ENCODE results near the gene CWC27.

CWC27 gene

GRCh38 chr5:64980176-64980575 lies 211.4 kb downstream of the CWC27 start:
- Histone ChIP-seq H2AFZ (ENCODE audit: low read depth) (no peak overlapping the region), H3K4me1 (ENCODE audit: low read depth, poor library complexity, severe bottlenecking) (no peaks in the 10 kb centered on the region), H3K9ac (no peak overlapping the region), H3K4me2 (no peak overlapping the region), H3K27me3 (ENCODE audit: insufficient read depth, low read depth) (no peaks in the 10 kb centered on the region), H3K36me3 (ENCODE audit: insufficient read depth) (no peaks in the 10 kb centered on the region), H4K20me1 (ENCODE audit: insufficient read depth) (no peaks in the 10 kb centered on the region), H3K27ac (no peak overlapping the region), H3K4me3 (IDR thresholded peaks at IDR 0.05; ENCODE audit: insufficient read depth, low read depth, low read length) (no peak overlapping the region), H3K79me2 (ENCODE audit: insufficient read depth, low read depth) (no peaks in the 10 kb centered on the region)
- TF ChIP-seq CTCF (conservative IDR thresholded peaks at IDR 0.05; ENCODE audit: low read depth, low read length), result no peak

- H3K36me3 ChIP-seq (ENCODE audit: insufficient read depth), result no peaks in the 10 kb centered on the region
- no peak overlapping the region for H3K4me3 ChIP-seq (IDR thresholded peaks at IDR 0.05; ENCODE audit: insufficient read depth, low read depth, low read length)
- no peak for TF ChIP-seq CTCF (conservative IDR thresholded peaks at IDR 0.05; ENCODE audit: low read depth, low read length)
- no peaks in the 10 kb centered on the region for H4K20me1 ChIP-seq (ENCODE audit: insufficient read depth)
- no peak overlapping the region for H3K9ac ChIP-seq
- no peaks in the 10 kb centered on the region for H3K4me1 ChIP-seq (ENCODE audit: low read depth, poor library complexity, severe bottlenecking)
- H2AFZ ChIP-seq (ENCODE audit: low read depth), result no peak overlapping the region
- H3K27me3 ChIP-seq (ENCODE audit: insufficient read depth, low read depth), result no peaks in the 10 kb centered on the region
- H3K79me2 ChIP-seq (ENCODE audit: insufficient read depth, low read depth), result no peaks in the 10 kb centered on the region
- no peak overlapping the region for H3K4me2 ChIP-seq
- no peak overlapping the region for H3K27ac ChIP-seq
Measured at GRCh38 chr5:64987768-64988167, 219.0 kb downstream of the CWC27 start.

- Histone ChIP-seq H3K9ac (no peak overlapping the region), H3K36me3 (ENCODE audit: insufficient read depth) (no peaks in the 10 kb centered on the region), H3K27ac (no peak overlapping the region), H2AFZ (ENCODE audit: low read depth) (no peak overlapping the region), H4K20me1 (ENCODE audit: insufficient read depth) (no peaks in the 10 kb centered on the region), H3K4me2 (no peak overlapping the region), H3K79me2 (ENCODE audit: insufficient read depth, low read depth) (no peaks in the 10 kb centered on the region), H3K27me3 (ENCODE audit: insufficient read depth, low read depth) (no peaks in the 10 kb centered on the region), H3K4me3 (IDR thresholded peaks at IDR 0.05; ENCODE audit: insufficient read depth, low read depth, low read length) (no peak overlapping the region), H3K4me1 (ENCODE audit: low read depth, poor library complexity, severe bottlenecking) (peaks cover 9% of the 10 kb centered on the region)
- no peak for TF ChIP-seq CTCF (conservative IDR thresholded peaks at IDR 0.05; ENCODE audit: low read depth, low read length)
Measured at GRCh38 chr5:65009207-65009606, 240.5 kb downstream of the CWC27 start.

GRCh38 chr5:65010841-65011240 lies 242.1 kb downstream of the CWC27 start:
- Histone ChIP-seq H3K36me3 (ENCODE audit: insufficient read depth) (no peaks in the 10 kb centered on the region), H3K79me2 (ENCODE audit: insufficient read depth, low read depth) (no peaks in the 10 kb centered on the region), H3K27ac (no peak overlapping the region), H3K4me3 (IDR thresholded peaks at IDR 0.05; ENCODE audit: insufficient read depth, low read depth, low read length) (no peak overlapping the region), H3K4me2 (no peak overlapping the region), H2AFZ (ENCODE audit: low read depth) (no peak overlapping the region), H3K27me3 (ENCODE audit: insufficient read depth, low read depth) (no peaks in the 10 kb centered on the region), H3K9ac (no peak overlapping the region), H3K4me1 (ENCODE audit: low read depth, poor library complexity, severe bottlenecking) (peaks cover 9% of the 10 kb centered on the region), H4K20me1 (ENCODE audit: insufficient read depth) (no peaks in the 10 kb centered on the region)
- TF ChIP-seq CTCF (conservative IDR thresholded peaks at IDR 0.05; ENCODE audit: low read depth, low read length), result no peak
